Measurements from ENCODE around the gene ATP6V1F. TPM values are rescaled to one million over a fixed set of nuclear protein-coding genes. Genes with fewer than 3 reads are reported as not detected.

ATP6V1F gene
- polyA plus RNA-seq, 2 donors, result 260 to 273 TPM

GRCh38 chr7:128914566-128915151 lies 52.0 kb downstream of the ATP6V1F start:
- H3K4me3 ChIP-seq (ENCODE audit: low read depth in 1 of 2, low read length in 2 of 2), result no peak overlapping the region
- H3K27ac ChIP-seq (ENCODE audit: low read depth in 2 of 2, low read length in 1 of 2), result no peak overlapping the region
- H3K4me1 ChIP-seq (ENCODE audit: control insufficient read depth in 2 of 2, insufficient read depth in 2 of 2, low read length in 1 of 2), result peaks cover 7 to 9% of the 10 kb centered on the region in 2 donors
- no peaks in the 10 kb centered on the region for H3K36me3 ChIP-seq (ENCODE audit: control insufficient read depth in 2 of 2, insufficient read depth in 2 of 2, low read length in 1 of 2)
- WGBS, 2 donors, result 41 to 54% methylated on average over 11 of the region's 11 CpGs
- peaks cover 0 to 3% of the 10 kb centered on the region in 2 donors for H3K27me3 ChIP-seq (ENCODE audit: control insufficient read depth in 1 of 2, insufficient read depth in 2 of 2, low read length in 2 of 2)
- no peaks in the 10 kb centered on the region for H3K9me3 ChIP-seq (ENCODE audit: control insufficient read depth in 2 of 2, insufficient read depth in 1 of 2, low read depth in 1 of 2, low read length in 1 of 2)

GRCh38 chr7:128915271-128915819 lies 52.7 kb downstream of the ATP6V1F start:
- peaks cover 3% of the 10 kb centered on the region in 2 donors for H3K4me1 ChIP-seq (ENCODE audit: control insufficient read depth in 2 of 2, insufficient read depth in 2 of 2, low read length in 1 of 2)
- peak overlapping the region in 1 of 2 donors; percentile 43 for H3K4me3 ChIP-seq (ENCODE audit: low read depth in 1 of 2, low read length in 2 of 2)
- H3K27ac ChIP-seq (ENCODE audit: low read depth in 2 of 2, low read length in 1 of 2), result no peak overlapping the region
- no peaks in the 10 kb centered on the region for H3K36me3 ChIP-seq (ENCODE audit: control insufficient read depth in 2 of 2, insufficient read depth in 2 of 2, low read length in 1 of 2)
- 5 to 6% methylated on average over 23 to 34 of the region's 34 CpGs for WGBS, 2 donors
- H3K9me3 ChIP-seq (ENCODE audit: control insufficient read depth in 2 of 2, insufficient read depth in 1 of 2, low read depth in 1 of 2, low read length in 1 of 2), result no peaks in the 10 kb centered on the region
- peaks cover 0 to 3% of the 10 kb centered on the region in 2 donors for H3K27me3 ChIP-seq (ENCODE audit: control insufficient read depth in 1 of 2, insufficient read depth in 2 of 2, low read length in 2 of 2)

Other genes with a start within 250 kb of the ATP6V1F start
- 1 to 10 TPM in 1 of 2 donors, under 1 TPM in 1; 0.80 to 2.1 TPM for gene GARIN1A, start 190.6 kb upstream of the ATP6V1F start, polyA plus RNA-seq
- 10 to 100 TPM in 1 of 2 donors, 1 to 10 TPM in 1; 8.3 to 21.6 TPM for gene CALU, start 123.5 kb upstream of the ATP6V1F start, polyA plus RNA-seq
- gene OPN1SW, start 87.1 kb upstream of the ATP6V1F start, polyA plus RNA-seq, result not detected
- gene CCDC136, start 70.9 kb upstream of the ATP6V1F start, polyA plus RNA-seq, result 1 to 10 TPM; 1.4 to 1.9 TPM
- 1 to 10 TPM; 3.1 to 7.7 TPM for gene FLNC, start 32.5 kb upstream of the ATP6V1F start, polyA plus RNA-seq
- 1 to 10 TPM; 1.4 to 5.5 TPM for gene KCP, start 47.9 kb downstream of the ATP6V1F start, polyA plus RNA-seq
- 10 to 100 TPM; 10.6 to 14.5 TPM for gene IRF5, start 75.1 kb downstream of the ATP6V1F start, polyA plus RNA-seq
- gene TNPO3, start 192.3 kb downstream of the ATP6V1F start, polyA plus RNA-seq, result 10 to 100 TPM; 11.6 to 19.9 TPM